Mammary epithelial cell (primary cell): ENCODE measurements around the gene CPED1.

Source experiments
- EZH2 ChIP-seq: IDR thresholded peaks from 2 replicates; pipeline ENCODE4 v1.6.1; 2012; ENCODE audit warnings: low read length, inconsistent platforms, borderline replicate concordance
- TF ChIP-seq, protein P1 (sequence below), 2 donors: IDR thresholded peaks in 1 of 2; conservative IDR thresholded peaks in 1 of 2; 2 replicates each; pipeline ENCODE4 v1.5.1; 2011 to 2012; ENCODE audit warnings: inconsistent platforms in 2 of 2, low read length in 2 of 2, mild to moderate bottlenecking in 2 of 2, control low read depth in 1 of 2, low read depth in 1 of 2; ENCODE audit not compliant: insufficient read depth in 1 of 2; ENCODE audit errors: extremely low read depth in 1 of 2

DNA sequence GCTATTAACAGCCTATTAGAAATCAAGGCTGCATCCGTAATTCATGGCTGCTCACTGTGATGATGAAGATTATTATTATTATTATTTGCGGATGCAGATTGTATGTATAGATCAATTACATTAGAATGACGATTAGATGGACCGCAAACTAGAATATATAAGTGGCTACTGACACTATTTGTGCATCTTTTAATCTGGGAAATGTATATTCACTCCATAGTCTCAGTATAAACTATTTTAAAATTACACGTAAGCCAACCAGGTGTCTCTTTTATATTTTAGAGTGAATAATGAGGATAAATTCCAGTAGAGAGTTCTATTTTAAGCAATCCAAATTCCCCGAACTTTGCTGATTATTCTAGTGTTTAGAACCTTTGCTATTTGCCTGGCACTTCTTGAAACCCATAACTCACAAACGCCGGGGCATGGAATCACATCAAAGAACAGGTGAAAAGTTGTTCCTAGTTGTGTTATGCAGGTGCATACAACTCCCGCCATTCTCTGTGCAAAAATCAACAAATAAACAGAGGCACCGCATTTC lies 38.4 kb upstream of the CPED1 start:
- TF ChIP-seq, protein P1, sequence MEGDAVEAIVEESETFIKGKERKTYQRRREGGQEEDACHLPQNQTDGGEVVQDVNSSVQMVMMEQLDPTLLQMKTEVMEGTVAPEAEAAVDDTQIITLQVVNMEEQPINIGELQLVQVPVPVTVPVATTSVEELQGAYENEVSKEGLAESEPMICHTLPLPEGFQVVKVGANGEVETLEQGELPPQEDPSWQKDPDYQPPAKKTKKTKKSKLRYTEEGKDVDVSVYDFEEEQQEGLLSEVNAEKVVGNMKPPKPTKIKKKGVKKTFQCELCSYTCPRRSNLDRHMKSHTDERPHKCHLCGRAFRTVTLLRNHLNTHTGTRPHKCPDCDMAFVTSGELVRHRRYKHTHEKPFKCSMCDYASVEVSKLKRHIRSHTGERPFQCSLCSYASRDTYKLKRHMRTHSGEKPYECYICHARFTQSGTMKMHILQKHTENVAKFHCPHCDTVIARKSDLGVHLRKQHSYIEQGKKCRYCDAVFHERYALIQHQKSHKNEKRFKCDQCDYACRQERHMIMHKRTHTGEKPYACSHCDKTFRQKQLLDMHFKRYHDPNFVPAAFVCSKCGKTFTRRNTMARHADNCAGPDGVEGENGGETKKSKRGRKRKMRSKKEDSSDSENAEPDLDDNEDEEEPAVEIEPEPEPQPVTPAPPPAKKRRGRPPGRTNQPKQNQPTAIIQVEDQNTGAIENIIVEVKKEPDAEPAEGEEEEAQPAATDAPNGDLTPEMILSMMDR (conservative IDR thresholded peaks at IDR 0.05 in 1 of 2, IDR thresholded peaks at IDR 0.05 in 1 of 2; ENCODE audit: extremely low read depth in 1 of 2, insufficient read depth in 1 of 2, low read depth in 1 of 2, low read length in 2 of 2) = no peak
- TF ChIP-seq EZH2 = no peak
